HG03575 (cell line): ENCODE results near the gene CHD1.

Experiments used
- ATAC-seq: cut with Tn5 transposase; IDR thresholded peaks from one replicate; pipeline ENCODE4 v1.9.1; 2021; ENCODE audit not compliant: unreplicated experiment, insufficient number of reproducible peaks, low FRiP score; ENCODE audit errors: extremely low read depth

Gene CHD1

GRCh38 chr5:98906756-98907355 lies 22.0 kb downstream of the CHD1 start:
- ATAC-seq: no peak

- no peak for ATAC-seq
Observed at GRCh38 chr5:98905857-98906688, 22.7 kb downstream of the CHD1 start.

DNA sequence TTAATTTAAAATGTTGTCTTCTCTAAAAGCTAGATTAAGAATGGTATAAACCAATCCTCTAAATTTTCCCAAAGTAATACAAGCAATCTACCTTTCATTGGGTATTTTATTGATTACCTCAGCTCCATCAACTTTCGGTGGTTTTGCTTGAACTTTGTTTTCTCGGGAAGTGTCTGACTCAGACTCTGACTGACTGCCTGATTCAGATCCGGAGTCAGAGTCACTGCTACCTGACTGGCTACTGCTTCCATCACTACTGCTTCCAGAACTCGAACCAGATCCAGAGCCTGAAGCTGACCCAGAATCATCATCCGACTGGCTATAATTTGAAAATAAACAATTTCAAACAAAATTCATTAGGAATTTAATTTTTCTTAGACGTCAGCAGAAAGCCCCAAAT lies 24.0 kb downstream of the CHD1 start:
- ATAC-seq: no peak

GRCh38 chr5:98902733-98903132 lies 26.1 kb downstream of the CHD1 start:
- ATAC-seq: no peak

GRCh38 chr5:98899456-98899855 lies 29.4 kb downstream of the CHD1 start:
- no peak for ATAC-seq

GRCh38 chr5:98898743-98899142 lies 30.1 kb downstream of the CHD1 start:
- ATAC-seq: no peak

DNA sequence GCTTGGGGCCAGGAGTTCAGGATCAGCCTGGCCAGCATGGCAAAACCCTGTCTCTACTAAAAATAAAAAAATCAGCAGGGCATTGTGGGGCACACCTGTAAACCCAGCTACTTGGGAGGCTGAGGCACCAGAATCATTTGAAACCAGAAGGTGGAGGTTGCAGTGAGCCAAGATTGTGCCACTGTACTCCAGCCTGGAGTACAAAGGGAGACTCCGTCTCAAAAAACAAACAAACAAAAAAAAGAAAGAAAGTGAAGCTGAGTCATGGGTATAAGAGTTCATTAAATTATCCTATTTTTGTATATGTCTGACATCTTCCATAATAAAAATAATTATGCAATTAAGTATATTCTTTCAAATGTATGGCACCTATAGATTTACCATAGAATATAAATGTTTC lies 37.2 kb downstream of the CHD1 start:
- no peak for ATAC-seq

DNA sequence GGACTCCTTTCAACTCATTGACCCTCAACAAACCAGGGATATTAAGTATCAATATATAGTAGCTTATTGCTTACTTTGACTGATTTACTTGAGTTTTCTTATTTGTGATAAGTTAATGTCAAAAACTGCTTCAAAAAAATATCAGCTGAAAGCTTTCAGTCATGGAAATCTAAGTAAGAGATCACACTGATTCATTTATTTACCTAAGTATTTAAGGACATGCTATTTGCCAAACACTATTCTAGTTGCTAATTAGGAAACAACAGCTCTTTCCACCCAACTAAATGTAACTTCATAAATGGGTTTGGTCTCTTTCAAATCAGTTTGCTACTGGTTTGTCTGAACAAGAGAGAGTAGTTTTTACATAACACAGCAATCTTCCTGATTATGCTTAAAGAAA lies 48.2 kb downstream of the CHD1 start:
- ATAC-seq: no peak

DNA sequence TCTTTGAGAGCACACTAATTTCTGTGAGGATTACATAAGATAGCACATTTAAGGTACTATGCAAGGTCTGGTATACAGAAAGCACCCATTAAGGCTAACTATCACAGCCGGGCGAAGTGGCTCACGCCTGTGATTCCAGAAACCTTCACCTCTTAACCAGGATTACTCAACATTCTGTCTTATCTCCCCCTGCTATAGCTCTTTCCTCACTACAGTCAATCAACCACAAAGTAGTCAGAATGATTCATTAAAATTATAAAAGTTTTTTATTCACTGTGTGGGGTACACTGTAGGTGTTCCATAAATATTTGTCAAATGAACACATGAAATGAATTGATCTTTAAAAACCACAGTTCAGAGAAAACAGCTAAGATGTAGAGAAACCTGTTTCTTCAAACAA lies 48.7 kb downstream of the CHD1 start:
- ATAC-seq: no peak

GRCh38 chr5:98877600-98877999 lies 51.2 kb downstream of the CHD1 start:
- ATAC-seq: no peak

DNA sequence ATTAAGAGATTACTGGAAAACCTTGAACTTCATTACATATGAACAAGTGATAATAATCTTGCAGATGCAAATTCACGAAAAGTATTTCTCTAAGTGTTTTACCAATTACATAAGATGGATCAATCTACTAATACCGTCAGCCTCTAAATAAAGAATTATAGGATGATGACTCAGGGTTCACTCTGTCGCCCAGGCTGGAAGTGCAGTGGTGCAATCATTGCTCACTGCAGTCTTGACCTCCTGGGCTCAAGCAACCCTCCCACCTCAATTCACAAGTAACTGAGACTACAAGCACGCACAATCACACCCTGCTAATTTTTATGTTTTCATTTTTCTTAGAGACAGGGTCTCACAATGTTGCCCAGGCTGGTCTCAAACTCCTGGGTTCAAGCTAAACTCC lies 56.1 kb downstream of the CHD1 start:
- ATAC-seq: no peak

DNA sequence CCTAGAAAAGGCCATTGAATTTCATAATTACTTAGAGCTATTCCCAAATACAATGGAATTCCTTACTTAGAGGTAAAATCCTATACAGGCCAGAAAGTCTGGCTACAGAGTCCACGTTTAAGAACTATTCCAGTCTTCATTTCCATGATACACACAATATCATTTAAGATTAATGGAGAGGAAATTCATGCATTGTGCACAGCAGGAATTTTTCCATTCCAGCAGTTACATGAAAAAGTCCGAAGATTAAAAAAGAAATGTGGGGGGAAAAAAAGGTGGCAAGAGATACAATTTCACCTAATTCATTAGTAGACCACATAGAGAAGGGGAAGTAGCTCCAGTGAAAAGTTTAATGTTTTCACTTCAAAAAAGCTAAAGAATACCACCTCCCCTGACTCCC lies 63.1 kb downstream of the CHD1 start:
- no peak for ATAC-seq

GRCh38 chr5:98847054-98847453 lies 81.8 kb downstream of the CHD1 start:
- ATAC-seq: no peak

DNA sequence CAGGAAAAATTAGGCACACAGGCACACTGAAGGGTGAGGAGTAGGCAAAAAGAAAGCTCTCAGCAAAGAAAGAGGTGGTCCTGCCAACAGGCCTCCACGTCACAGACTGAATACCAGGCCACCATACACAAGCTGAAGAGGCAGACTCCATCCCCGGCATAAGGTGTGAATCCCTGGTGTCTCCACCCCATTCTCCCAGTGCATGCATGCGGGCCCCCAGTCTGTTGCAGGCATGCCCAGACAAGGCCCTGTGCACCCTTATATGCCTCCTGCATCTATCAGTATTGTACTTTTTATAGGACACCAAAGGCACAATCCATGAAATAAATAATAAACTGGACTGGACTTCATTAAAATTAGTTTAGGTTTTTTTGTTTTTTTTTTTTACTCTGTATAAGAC lies 82.3 kb downstream of the CHD1 start:
- no peak for ATAC-seq

GRCh38 chr5:98845878-98846277 lies 82.9 kb downstream of the CHD1 start:
- ATAC-seq: no peak

GRCh38 chr5:98844865-98845264 lies 83.9 kb downstream of the CHD1 start:
- no peak for ATAC-seq

DNA sequence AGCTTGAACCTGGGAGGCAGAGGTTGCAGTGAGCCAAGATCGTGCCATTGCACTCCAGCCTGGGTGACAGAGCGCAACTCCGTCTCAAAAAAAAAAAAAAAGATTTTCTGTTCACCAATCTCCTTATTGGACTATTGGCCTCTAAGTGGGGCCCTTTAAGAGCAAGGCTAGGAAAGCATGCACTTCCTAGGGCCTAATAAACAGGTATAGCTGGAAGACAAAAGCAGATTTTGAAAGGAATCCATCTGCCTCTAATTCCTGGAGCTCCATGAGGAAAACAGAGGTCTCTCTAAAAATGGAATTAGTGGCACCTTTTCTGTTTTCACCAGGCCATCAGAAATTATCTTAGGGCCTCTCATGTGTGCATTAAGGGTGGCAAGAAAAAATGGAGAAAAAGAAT lies 85.3 kb downstream of the CHD1 start:
- no peak for ATAC-seq

DNA sequence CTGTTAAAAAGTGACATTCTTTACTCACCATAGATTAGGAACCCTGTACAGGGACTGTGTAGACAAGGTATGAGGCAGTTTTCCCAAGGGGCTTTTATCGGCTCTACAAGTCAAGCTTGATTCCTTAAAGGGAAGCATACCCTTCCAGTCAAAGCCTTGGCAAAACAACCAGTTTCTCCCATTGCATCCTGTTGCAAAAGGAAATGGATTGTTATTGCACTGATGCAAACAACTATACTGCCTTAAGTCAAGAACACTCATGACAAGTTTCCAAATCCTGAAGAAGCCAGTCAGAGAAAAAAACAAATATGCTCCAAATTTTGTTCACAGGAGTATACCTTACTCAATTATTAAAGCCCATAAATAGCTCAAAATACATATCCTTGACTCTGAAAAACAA lies 87.9 kb downstream of the CHD1 start:
- ATAC-seq: no peak

DNA sequence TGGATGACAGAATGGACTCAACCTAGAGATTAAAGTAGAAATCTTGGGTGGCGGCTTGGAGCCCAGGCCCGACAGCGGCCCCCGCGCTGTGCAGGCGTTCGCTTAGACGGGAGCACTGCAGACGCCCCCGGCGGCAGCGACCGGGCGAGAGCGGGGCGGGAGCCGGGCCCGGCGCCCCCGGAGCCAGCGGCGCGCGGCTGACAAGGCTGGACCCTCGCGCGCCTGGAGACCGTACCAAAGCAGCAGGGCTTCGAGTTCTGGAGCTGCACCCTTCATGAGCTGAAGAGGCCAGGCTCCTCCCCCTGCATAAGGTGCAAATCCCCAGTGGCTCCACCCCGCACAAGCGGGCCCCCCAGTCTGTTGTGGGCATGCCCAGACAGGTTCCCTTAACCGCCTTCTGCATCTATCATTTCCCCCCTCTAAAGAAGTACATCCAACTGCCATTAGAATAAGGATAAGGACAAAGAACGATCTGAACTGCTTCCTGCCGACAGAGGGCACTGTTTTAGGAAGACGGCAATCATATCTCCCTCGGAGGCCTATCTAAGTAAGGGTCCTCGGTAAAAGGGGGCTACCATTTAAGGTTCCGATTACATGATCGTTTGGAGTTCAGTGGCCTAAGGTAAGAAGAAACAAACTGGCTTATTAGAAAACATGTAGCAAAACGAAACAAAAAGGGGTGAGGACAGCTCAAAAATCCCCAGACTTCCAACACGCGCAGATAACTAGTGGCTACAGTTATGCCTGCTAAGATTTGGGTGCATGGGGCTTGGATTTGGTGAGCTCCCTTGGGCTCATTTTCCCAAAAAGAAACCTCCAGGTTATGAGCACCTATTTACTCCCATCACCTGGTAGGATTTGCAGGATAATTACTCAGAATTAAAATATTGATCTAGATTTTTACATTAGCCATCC lies 89.1 kb downstream of the CHD1 start:
- ATAC-seq: no peak

DNA sequence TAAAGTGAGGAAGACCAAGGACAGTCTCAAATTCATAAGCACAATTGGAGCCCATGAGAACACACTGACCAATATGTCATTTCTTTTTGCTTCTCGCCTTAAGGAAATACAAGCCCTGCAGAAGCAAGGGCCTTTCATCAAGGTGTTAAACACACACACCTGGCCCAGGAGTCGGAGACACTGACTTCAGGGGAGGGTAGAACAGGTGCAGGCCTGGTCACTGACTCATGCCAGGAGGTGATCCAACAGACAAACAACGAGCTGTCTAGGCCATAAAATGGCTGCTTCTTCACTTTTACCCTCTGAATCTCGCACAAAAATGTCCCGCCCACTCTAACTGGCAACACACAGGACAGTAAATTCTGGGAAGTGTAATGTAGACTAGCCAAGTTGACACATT lies 92.6 kb downstream of the CHD1 start:
- ATAC-seq: no peak
